HG03460 (cell line): ENCODE results near the gene NUDCD3.

Experiments
- ATAC-seq: cut with Tn5 transposase; IDR thresholded peaks from one replicate; pipeline ENCODE4 v1.9.1; 2021; ENCODE audit not compliant: unreplicated experiment

NUDCD3 gene

DNA sequence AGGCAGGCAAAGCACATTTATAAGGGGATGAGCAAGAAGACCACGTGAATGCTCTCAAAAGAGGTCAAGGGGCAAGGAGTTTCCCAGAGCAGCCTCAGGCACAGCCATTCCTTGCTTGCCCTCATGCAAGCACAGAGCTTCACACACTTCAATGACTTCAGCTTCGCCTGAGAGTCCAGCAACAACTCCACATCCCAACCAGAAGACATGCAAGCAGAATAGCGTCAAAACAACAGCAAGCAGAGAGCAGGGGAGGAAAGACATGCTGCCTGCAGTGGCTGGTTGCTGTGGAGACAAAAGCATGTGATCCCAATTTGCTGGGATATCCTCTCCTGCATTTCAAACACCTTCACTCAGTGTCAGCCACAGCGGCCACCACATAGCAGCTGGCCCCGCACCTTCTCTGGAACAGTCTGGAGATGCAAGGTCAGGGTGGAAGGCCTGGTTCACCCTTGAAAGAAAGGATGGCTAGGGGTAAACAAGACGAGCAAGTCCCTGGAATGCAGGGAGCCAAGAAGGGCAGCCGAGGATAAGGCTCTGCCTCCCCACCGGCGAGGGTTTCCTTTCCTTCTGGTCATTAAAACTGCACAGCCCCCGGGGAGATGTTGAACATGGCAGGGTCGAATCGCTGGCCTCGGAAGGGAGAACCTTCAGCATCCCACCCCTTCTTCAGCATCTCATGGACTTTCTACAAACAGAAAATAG is 104.9 kb downstream of the NUDCD3 start:
- no peak for ATAC-seq

DNA sequence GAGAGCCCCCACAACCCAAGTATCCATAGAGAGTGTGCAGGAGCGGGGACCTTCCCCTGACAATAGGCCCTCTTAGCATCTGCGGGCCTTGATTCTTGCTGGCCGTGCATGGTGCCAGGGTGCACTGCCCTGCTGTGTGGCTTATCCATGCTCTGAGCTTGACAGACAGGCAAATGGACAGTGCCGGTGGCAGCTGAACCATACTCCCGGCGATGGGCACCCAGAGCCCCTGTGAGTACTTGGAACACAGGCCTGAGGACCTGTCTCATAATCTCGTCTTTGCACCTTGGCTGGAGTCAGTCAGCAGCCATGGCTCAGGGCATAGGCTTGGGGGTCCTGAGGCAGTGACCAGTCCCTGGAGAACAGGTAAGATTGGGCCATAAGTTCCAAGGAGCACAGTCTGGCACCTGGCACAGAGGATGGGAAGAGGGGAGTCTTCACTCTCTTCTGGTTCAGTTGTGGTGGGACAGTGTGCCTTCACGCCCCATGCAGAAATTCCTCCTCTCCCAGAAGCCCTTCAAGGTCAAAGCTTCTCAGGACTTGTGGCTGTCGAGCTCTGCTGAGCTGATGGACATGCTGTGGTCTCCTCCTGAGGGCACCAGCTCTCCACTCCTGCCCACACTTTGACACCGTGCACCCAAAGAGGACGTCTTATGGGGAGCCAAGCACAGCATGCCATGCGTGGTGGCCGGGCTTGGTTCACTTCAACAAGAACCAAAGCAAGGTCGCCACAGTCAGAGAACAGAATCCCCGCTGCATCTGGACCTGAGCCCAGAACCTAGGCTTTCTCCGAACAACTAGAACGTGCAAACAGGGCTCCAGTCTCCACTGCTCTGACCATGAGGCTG is 105.6 kb downstream of the NUDCD3 start:
- ATAC-seq, result no peak

DNA sequence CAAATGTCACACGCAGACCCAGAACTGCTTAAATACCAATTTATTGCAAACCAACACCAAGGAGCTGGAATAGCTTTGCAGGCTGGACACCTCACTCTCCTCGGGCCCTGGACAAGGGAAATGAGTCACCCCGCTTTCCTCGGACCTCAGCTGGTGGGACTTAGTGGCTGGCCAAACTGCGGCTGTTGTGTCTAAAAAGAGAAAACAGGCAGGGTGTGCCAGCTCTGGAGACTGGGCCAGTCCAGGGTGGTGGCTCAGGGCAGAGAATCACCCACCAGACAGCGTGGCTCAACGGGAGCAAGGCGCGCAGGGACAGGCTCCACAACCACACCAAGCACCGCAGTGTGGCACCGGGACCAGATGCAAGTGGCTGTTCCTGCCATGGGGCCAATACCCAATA is 106.9 kb downstream of the NUDCD3 start:
- no peak for ATAC-seq

DNA sequence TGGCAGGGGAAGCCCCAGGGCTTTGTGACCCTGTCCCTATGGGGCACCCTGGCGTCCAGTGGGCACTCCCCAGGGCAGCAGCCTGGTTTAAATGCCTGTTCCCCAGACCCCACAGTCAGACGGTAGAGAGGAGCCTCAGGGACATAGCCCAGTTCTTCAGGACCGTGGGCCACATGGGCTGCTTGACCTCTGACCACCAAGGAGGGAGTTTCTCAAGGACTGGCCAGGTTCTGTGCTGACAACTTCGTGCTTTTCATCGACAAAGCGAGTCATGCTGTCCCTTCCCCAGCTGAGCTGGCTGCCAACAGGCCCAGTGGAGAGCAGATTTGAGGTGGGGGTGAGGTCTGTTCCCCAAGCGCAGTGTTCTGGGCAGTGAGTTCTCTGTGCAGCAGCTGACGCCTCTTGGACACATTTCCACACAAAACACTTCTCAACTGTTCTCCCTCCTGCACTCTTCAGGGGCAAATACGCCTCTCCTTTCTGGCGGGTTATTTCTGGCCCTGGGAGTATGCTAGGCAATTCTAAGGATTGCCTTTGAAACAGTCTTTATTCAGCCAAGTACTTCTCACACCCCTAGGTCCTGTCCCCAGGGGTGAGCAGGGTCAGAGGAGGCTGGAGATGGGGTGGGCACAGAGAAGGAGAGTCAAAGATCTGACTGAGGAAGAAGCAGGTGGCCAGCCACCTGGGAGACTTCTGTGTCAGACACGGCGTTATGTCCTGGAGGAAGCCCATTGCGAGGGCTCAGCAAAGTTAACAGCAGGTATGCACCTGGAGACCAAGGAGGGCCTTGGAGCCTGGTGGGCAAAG is 107.8 kb downstream of the NUDCD3 start:
- ATAC-seq, result no peak

DNA sequence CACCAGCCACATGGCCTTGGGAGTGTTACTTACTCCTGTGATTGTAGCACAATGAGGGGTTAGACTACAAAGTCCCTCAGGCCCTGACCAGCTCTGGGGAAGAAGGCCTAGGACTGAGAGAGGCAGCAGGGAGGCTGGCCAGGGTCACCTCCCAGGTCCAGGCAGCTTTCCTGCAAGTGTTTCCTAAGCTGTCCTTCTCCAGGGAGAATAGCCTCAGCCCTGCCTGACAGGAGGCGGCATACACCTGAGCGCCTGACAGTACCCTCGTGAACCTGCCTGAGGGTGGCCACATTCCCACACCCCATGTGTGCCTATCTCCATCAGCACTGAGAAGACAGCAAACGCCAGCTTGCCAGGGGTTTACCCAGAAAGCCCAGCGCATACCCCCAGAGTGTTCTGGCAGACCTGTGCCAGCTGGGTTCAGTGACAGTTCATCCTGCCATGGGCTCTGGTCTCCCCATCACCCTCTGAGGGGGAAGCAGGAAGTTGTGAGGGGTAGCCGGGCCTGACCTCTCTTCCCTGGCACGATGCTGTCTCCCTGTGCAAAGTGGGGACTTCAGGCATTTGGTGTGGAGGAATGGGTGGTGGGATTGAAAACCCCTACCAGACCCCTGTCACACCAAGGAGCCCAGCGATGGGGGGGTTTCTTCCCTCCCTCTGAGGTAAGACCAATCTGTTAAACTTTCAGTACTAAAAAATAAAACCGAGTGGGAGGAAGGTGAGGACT is 108.8 kb downstream of the NUDCD3 start:
- ATAC-seq, result no peak

DNA sequence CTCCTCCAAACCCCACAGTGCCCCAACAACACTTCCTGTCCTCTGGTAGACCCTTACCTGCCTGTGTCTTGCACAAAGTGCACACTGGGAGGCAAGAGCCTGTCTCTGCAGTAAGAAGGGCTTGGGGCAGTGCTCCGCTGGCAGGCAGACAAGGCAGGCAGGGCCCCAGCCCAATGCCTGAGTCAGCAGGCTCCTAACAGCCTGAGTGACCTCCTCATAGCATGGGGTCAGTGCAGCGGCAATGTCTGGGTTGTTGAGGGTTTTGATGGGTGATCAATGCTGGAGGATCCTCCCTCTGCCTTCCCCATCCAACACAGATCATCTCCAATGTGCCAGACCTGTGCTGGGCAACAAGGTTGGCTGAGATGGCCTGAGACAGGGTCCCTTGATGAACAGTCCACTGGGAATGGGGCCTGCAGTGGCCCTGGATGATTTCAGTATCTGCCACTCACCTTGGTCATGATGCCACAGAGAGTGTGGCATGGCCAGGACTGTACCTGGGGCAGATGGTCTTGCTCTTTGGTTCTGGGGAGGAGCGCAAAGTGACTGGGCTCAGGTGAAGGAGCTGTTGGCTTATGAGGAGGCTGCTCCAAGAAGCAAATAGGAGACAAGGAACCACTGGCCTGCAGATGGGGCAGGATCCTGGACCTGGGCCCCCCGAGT is 109.5 kb downstream of the NUDCD3 start:
- no peak for ATAC-seq

DNA sequence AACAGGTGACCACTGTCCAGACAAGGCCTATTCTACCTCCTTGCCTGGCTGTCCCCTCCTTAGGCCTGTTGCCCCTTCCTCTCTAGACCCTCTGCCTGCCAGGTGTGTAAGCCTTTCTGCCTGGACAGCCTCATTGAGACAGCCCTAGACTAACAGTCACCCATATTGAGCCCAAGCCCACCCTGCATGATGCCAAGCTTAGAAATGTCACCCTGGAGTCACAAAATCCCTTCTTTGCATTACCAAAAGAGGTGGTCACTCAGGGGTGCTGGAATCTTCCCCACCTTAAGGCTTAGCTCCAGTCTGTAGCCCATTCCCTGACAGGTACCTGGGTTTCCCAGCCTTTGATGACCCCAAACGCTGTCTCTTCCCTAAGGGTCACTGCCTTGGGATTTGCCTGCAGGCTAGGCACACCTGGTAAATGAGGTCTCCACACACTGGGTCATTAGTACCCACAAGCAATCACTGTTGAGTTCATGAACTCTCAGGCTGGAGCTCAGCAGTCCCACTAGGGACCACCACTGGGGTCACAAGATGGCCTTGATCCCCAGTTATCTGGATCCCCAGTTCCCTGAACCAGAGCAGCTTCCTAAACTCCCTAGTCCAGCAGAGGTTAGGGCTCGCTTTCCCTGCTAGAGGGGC is 110.1 kb downstream of the NUDCD3 start:
- ATAC-seq, result no peak

DNA sequence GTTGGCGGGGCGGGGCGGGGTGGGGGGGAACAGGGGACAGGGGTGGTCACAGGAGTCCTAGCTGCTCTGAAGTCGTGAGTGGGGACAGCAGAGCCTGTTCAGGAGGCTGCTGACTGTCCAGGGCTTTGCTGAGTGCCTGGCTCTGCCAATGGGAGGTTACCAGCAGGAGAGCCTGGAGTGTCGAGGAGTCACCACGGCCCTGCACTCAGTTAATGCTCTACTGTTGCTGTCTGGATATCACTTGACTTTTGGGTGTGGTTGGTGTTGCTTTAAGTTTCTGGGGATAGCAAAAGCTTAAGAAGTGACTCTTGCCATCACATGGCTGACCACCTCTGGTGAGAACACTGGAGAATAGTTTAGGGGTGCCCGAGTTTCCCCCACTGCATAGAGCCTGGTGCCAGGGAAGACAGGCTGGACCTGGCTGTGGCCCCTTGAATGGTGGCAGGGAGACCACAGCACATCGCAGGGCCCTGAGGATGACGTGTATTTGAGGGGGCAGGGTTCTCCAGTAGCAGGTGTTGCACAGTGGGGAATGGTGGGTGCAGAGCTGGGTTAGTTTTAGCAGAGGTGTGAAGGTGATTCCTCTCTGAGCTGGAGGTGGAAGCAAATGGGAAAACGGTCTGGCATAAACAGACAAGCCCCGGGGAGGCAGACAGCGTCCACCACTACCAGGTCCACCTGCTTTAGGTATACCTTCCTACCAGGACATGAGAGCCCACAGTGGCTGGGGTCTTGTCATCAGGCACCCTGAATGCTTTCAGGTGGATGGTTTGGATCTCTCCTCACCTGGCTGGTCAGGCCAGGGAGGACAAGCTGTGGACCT is 110.9 kb downstream of the NUDCD3 start:
- no peak for ATAC-seq

DNA sequence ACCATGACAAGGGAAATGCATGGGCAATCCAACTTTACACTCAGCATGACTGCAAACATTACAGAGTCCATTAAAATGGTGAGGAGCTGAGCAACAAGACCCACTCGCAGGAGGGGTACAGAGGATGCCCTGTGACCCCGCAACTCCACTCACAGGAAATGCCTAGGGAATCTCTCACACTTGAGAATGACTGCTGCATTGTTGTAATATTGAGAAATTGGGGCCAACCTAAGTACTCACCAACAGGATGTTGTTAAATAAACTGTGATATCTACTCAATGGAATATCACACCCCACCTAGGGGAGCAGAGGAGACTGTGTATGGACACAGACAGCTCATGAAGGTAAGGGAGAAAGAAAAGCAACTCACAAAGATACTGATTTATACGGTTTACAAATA is 111.7 kb downstream of the NUDCD3 start:
- no peak for ATAC-seq

DNA sequence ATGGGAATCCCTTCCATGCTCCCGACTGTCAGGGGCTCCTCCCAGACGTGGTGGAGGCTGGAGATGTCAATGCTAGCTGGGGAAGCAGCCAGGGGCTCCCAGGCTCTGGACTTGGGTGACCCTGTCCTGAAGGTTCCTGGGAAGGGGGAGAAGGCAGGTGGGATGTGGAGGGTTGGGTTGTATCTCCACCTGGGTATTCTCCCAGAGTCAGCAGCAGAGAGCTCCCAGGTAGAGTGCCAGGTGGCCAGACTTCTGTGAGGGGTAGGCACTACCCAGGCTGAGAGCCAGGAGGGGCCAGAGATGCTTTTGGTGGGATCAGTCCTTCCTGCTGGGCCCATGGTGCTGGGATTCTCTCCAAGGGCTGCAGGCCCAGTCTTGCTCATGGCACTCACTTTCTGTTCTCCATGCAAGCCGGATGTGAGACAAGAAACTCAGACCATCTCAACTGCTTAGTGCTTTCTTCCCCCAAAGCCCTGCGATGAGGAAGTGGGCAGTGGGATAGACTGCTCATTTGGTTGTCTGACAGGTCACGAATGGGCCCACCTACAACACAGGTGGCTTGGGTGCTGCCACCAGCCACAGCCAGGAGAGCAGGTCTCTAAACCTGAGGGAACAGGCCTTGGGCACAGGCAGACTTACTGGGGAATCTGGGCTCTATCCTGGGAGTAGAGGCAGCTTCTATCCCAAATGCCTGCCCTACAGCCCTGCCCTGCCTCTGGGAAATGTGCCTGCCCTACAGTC is 112.6 kb downstream of the NUDCD3 start:
- ATAC-seq, result peak; percentile 85

DNA sequence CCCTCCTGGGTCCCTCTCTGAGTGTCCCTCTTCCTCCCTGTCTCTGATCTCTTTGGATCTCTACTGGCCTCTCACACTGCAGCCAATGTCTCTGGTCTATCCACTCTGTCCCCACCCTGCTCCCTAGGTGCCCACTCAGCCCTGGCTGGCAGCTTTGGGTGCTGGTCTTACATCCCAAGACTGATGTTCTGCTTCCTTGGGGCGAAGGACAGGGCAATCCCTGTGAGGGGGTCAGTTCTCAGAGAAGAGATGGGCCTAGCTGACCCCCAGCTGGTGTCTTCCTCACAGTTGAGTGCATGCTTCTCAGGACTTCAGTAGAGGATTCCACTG is 113.4 kb downstream of the NUDCD3 start:
- no peak for ATAC-seq

DNA sequence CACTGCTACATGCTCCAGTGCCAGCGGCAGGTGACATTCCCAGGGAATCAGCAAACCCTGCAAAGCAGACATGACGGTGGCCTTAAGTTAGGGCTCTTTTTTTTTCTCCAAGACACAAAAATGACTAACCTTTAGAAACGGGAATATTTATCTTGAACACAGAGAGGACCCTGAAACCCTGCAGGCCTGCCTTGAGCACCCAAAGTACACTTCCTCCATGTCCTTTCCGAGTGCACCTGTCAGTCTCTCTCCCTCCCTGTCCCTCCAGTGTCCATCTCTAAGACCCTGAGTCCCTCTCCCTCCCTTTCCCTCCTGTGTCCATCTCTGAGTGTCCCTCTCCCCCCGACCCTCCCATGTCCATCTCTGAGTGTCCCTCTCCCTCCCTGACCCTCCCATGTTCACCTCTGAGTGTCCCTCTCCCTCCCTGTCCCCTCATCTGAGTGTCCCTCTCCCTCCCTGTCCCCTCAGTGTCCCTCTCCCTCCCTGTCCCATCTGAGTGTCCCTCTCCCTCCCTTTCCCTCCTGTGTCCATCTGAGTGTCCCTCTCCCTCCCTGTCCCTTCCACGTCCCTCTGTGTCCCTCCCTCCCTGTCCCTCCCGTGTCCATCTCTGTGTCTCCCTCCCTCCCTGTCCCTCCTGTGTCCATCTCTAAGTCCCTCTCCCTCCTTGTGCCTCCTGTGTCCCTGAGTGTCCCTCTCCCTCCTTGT is 113.9 kb downstream of the NUDCD3 start:
- no peak for ATAC-seq

DNA sequence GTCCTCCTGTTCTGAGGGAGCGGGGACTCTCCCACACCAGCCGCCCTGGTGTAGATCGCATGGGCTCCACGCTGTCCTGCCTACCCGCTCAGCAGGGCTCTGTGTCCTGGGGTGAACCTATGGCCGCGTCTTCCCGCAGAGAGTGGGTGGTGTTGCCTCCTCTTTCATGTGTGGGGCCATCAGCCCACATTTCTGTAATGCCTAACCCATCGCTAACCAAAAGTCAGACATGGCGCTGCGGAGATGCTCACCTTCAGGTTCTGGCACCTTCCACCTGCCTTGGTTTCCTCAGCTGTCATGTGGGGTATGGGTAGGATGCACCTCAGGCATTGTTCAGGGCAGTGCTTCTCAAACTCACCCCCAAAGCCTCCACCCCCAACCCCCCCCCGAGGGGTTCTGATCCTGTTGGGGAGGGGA is 114.5 kb downstream of the NUDCD3 start:
- ATAC-seq, result no peak

DNA sequence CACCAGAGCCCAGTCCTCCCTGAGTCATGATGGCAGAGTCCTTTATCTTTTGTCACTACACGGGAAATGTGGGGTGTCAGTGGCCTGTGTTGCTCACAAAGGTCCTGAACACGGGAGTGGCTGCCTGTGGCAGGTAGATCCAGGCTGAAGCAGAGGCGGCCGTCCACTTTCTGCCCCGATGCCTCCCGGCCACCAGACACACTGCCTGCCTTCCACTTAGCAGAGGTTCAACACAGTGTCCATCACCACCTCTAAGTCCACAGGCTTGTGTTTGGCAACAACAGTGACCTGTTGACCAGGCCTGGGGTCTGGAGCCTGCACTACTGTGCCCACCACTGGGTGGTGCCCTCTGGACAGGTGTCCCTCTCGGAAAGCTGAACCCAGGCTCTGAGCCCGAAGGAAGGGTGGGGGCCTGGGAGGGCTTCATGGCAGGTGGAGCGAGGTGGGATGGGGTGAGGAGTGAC is 115.2 kb downstream of the NUDCD3 start:
- no peak for ATAC-seq

DNA sequence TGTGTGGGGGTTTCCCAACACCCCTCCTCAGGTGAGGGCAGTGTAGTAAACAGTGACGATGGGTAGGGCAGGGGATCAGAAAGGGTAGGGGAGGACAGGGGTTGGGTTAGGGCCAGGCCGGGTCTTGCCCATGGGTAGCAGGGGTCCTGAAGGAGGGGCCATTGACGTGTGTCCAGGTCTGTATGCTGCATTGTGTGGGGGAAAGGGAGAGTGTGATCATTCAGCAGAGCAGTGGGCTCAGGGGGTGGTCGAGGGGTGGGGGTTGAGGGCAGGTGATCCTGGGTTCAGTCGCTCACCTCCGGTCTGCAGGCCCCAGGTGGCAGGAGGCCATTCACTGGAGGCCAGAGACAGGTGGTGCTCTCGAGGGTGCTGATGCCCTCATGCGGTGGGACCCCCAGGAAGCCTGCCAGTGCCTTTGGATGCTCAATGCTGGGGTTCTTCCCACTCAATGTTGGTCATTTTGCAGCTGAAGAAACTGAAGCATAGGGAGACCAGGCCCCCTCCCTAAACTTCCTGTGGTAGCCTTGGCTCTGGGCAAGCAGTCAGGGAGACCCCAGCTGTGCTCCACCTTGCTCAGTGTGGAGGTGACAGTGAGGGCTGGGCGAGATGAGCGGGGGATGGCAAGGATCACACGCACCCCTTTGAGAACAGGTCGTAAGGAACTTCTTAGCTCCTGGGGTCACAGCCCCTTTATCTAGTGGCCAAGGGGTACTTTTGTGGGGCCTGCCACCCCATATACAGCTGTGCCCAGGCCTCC is 116.3 kb downstream of the NUDCD3 start:
- ATAC-seq, result no peak

DNA sequence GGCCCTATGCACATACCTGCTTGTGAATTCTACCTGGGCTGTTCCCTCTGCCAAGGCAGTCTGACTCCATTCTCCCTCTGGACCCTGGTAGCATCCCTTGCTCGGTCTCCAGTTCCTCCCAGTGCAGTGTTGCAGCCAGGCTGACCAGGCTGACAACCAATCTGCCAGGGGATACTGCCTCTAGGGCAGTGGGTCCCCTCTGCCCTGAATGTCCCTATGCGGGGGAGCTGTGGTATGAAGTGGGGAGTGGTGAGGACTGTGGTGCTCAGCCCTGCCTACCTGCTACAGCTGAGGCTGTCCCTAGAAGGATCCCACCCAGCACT is 117.1 kb downstream of the NUDCD3 start:
- no peak for ATAC-seq
